Neutrophil (primary cell): Measurements from ENCODE around the gene CEACAM18.
"Not testable (repeated sequence)": the region's sequence is repeated elsewhere in the genome, so short reads cannot be mapped to it uniquely, and the experiment has no call there.

ENCODE experiments used
- H3K27ac ChIP-seq: fragments of 200-600 bp; sonication (generic); 2 replicates; pipeline ENCODE4 v1.5.1; 2016; ENCODE audit warnings: mild to moderate bottlenecking, moderate library complexity
- H3K27me3 ChIP-seq: fragments of 200-600 bp; sonication (generic); 2 replicates; pipeline ENCODE4 v1.6.0; 2016; ENCODE audit warnings: mild to moderate bottlenecking
- H3K36me3 ChIP-seq: fragments of 200-600 bp; sonication (generic); 2 replicates; pipeline ENCODE4 v1.5.1; 2017
- H3K4me1 ChIP-seq, 2 experiments: fragments of 200-600 bp in 1 of 2; sonication (generic) in 1 of 2; 1 replicate in 1 of 2; 2 replicates in 1 of 2; pipeline versions ENCODE4 v1.5.1 to v1.6.1; 2013 to 2016; ENCODE audit warnings: low read depth in 1 of 2, low read length in 1 of 2, mild to moderate bottlenecking in 1 of 2, moderate library complexity in 1 of 2; ENCODE audit not compliant: control insufficient read depth in 1 of 2, insufficient read depth in 1 of 2
- H3K4me3 ChIP-seq, 2 experiments: fragments of 200-600 bp in 1 of 2; sonication (generic) in 1 of 2; 1 replicate in 1 of 2; 2 replicates in 1 of 2; pipeline ENCODE4 v1.5.1; 2013 to 2016; ENCODE audit warnings: low read depth in 1 of 2, low read length in 1 of 2, mild to moderate bottlenecking in 1 of 2, moderate library complexity in 1 of 2
- H3K9me3 ChIP-seq: fragments of 200-600 bp; sonication (generic); 2 replicates; pipeline ENCODE4 v1.5.1; 2016
- CTCF ChIP-seq: fragments of 200-600 bp; sonication (generic); IDR thresholded peaks from 2 replicates; pipeline ENCODE4 v1.5.1; 2016; ENCODE audit warnings: antibody characterized with exemption

CEACAM18 gene

GRCh38 chr19:51489113-51489512, 10.8 kb downstream of the CEACAM18 start:
- peaks cover 18% of the 10 kb centered on the region for H3K27me3 ChIP-seq
- H3K4me3 ChIP-seq, result no peak overlapping the region
- no peaks in the 10 kb centered on the region for H3K9me3 ChIP-seq
- no peak for TF ChIP-seq CTCF
- H3K27ac ChIP-seq, result no peak overlapping the region
- peaks cover 0 to 5% of the 10 kb centered on the region in 2 experiments for H3K4me1 ChIP-seq
- no peaks in the 10 kb centered on the region for H3K36me3 ChIP-seq

GRCh38 chr19:51490676-51491075, 12.3 kb downstream of the CEACAM18 start:
- peaks cover 2% of the 10 kb centered on the region for H3K27me3 ChIP-seq
- TF ChIP-seq CTCF, result no peak
- H3K27ac ChIP-seq, result no peak overlapping the region
- no peaks in the 10 kb centered on the region for H3K36me3 ChIP-seq
- peaks cover 0 to 5% of the 10 kb centered on the region in 2 experiments for H3K4me1 ChIP-seq
- H3K9me3 ChIP-seq, result no peaks in the 10 kb centered on the region
- no peak overlapping the region for H3K4me3 ChIP-seq

GRCh38 chr19:51491586-51491985, 13.2 kb downstream of the CEACAM18 start:
- Histone ChIP-seq H3K36me3 (no peaks in the 10 kb centered on the region), H3K27me3 (no peaks in the 10 kb centered on the region), H3K4me3 (no peak overlapping the region), H3K9me3 (no peaks in the 10 kb centered on the region), H3K4me1 (peaks cover 0 to 5% of the 10 kb centered on the region in 2 experiments), H3K27ac (no peak overlapping the region)
- TF ChIP-seq CTCF, result no peak

GRCh38 chr19:51493776-51494175, 15.4 kb downstream of the CEACAM18 start:
- H3K27ac ChIP-seq, result no peak overlapping the region
- H3K9me3 ChIP-seq, result no peaks in the 10 kb centered on the region
- no peak overlapping the region for H3K4me3 ChIP-seq
- H3K4me1 ChIP-seq, result peaks cover 0 to 5% of the 10 kb centered on the region in 2 experiments
- no peak for TF ChIP-seq CTCF
- H3K36me3 ChIP-seq, result no peaks in the 10 kb centered on the region
- no peaks in the 10 kb centered on the region for H3K27me3 ChIP-seq

- Histone ChIP-seq H3K4me3 (no peak overlapping the region), H3K4me1 (peaks cover 16 to 22% of the 10 kb centered on the region in 2 experiments), H3K9me3 (no peaks in the 10 kb centered on the region), H3K36me3 (no peaks in the 10 kb centered on the region), H3K27me3 (no peaks in the 10 kb centered on the region), H3K27ac (no peak overlapping the region)
- no peak for TF ChIP-seq CTCF
These were observed 19.3 kb downstream of the CEACAM18 start for GRCh38 chr19:51497666-51498065.

GRCh38 chr19:51500931-51501330, 22.6 kb downstream of the CEACAM18 start:
- not testable (repeated sequence) for H3K4me3 ChIP-seq, H3K36me3 ChIP-seq, H3K9me3 ChIP-seq, H3K27me3 ChIP-seq, H3K27ac ChIP-seq
- H3K4me1 ChIP-seq, result peaks cover 26 to 27% of the 10 kb centered on the region in 2 experiments
